ENCODE measurements around the gene ALDH5A1.

ALDH5A1 gene

DNA sequence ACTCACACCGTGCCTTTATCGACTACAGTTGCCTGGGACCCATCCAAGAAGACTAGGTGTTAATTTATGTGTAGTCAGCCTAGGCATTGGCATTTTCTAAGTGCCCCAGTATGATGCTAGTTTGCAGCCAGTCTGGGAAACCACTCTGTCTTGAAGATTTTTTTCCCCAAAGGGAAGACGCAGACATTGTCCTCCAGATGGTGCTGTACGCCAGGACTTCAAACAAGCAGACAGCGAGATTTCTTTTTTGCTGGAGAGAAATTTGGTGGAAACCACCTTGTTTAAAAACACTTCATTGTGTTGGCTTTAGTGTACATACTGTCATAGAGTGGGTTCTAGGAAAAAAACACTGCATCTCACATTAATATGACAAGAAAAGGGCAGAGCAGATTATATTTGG, 30.0 kb downstream of the ALDH5A1 start:
- no peak for DNase-seq (ENCODE audit: low read depth)

DNA sequence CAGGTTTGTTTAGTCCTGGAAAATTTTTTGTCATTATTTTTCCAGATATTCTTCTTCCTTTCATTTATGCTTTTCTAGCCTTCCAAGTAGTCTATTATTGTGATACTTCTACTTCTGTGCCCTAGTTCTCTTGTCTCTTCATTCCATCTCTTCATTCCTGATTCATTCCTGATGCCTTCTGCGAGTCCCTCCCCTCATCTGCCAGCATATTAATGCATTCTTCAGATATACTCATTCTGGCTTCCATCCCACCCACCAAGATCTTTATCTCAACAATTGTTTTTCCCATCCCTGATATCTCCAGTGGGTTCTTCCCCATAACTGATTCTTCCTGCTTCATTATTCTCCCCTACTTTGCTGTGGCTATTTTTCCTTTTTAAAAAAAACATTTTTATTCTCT, 35.2 kb downstream of the ALDH5A1 start:
- DNase-seq (ENCODE audit: low read depth), result no peak

DNA sequence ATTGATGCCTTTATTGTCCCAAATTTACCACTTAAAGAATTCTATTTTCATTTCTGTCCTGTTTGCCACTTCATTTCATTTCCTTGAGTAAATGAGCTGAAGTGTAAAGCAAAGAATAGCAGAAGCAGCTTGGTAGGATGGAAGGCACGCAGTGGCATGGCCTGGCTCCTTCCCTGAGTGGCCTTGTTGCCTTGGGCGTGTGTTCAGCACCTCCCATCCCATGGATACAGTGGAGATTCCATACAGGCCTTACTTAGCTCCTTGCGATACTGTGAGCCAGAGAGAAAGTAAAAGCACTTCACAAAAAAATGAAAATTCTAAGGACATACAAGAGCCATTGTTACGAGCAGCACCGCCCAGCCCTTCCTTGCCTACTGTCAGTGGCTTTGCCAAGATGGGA, 39.6 kb downstream of the ALDH5A1 start:
- no peak for DNase-seq (ENCODE audit: low read depth)

DNA sequence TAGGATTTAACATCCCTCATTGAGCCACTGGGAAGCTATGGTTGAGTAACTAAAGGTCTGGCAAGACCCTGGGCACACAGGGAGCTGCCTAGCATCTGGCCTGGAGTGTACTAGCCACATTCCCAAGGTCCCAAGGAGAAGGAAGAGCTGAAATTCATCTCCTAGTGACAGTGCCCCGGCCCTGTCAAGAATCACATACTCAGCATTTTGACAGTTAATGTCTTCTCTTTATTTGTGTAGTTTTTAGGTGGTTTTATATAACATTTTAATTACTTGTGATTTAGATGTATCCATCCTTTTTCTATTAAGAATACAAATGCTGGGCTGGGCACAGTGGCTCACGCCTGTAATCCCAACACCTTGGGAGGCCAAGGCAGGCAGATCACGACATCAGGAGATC, 40.4 kb downstream of the ALDH5A1 start:
- DNase-seq (ENCODE audit: low read depth), result no peak

DNA sequence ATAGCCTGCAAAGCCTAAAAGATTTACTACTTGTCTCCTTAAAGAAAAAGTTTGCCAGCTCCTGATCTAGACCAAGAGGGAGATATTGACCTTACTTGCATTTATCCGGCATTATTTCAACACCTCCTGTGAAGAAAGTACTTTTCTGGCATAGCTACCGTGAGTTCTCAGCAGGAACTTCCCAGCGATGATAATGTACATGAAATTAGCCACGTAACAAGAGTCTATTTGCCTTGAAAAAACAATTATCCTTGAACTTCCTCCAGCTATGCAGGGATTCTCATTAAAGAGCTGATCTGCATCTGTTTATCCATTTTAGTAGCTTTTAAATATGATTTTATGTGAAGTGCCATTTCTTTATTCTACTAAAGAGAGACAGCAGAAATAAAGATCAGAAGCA, 41.7 kb downstream of the ALDH5A1 start:
- no peak for DNase-seq (ENCODE audit: low read depth)

DNA sequence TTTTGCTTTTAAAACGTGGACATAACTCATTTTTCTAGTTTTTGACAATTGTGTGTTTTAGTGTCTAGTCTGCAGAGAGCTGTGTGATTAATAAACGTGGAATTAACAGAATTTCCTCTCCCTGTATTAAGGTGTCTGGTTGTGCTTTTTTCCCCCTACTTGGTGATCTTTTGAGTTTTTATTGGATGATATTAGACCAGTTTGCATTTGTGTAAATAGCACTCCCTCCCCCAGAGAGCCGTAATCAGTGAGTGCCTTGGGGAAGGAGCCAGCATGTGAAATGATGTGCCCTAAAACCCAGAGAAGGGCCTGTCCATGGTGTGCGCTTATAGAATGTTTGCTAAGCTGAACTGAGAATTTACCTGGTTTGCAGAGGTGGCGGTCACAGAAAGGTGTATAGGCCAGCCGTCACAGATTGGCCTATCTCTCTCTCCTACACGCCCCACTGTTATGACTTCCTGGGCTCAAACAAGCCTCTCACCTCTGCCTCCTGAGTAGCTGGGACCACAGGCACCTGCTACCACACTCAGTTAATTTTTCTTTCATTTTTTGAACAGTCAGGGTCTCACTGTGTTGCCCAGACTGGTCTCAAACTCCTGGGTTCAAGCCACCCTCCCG, 42.4 kb downstream of the ALDH5A1 start:
- DNase-seq (ENCODE audit: low read depth), result no peak

DNA sequence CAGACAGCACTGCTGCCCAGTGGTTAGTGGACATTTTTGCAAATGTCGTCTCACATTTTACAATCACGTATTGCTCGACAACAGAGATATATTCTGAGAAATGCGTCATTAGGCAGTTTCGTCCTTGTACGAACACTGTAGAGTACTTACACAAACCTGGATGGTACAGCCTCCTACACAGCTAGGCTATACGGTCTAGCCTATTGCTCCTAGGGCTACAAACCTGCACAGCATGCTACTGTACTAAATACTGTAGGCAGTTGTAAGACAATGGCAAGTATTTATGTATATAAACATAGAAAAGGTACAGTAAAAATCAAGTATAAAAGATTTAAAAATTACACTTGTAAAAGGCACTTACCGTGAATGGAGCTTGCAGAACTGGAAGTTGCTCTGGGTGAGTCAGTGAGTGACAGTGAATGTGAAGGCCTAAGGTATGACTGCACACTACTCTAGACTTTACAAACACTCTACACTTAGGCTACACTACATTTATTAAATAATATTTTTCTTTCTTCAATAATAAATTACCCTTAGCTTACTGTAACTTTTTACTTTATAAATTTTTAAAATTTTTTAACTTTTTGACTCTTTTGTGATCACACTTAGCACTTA, 43.1 kb downstream of the ALDH5A1 start:
- DNase-seq (ENCODE audit: low read depth), result no peak

DNA sequence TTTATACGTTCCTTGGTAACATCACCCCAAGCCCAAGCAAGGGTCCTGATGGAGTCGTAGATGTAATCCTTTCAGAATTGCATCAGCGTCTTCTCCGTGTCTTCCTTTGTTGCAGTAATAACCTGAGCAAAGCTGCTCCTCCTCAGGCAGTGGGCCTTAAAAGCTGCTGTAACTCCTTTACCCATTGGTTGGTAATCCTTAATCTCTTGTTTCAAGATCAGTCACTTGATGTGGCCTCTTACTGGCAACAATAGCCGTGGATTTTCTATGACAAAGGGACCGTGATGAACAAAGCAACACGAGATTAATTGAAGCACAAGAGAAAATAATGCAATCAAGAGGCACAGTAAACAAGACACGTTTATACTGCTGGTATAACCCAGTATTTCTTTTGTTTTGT, 44.6 kb downstream of the ALDH5A1 start:
- DNase-seq (ENCODE audit: low read depth), result no peak

DNA sequence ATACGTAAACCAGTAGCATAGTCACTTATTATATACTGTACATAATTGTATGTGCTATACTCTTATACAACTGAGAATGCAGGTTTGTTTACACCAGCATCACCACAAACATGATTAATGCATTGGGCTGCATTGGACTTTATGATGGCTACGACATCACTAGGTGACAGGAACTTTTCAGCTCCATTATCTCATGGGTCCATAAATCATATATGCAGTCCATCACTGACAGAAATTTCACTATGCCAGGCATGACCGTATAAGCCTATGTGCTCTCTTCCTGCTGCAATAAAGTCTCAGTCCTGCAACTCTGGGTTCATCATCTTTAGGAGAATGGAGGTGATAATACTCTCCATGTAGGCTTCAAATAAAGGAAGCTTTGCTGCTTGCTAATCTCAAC, 45.4 kb downstream of the ALDH5A1 start:
- DNase-seq (ENCODE audit: low read depth), result no peak

DNA sequence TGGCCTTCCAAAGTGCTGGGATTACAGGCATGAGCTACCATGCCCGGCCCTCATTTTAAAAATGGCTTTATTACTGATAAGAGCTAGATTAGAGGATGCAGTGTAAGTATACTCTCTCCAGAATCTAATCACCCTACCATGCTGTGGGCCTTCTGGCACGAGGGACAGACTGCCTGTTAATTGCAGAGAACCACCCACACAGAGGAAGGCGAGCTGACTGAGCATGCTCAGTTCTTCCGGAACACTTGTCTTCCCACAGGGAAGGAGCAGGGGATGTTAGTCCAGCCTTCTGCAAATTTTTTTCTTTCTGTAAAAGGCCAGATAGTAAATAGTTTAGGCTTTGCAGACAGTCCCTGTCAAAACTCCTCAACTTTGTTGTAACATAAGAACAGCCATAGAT, 48.9 kb downstream of the ALDH5A1 start:
- no peak for DNase-seq (ENCODE audit: low read depth)

DNA sequence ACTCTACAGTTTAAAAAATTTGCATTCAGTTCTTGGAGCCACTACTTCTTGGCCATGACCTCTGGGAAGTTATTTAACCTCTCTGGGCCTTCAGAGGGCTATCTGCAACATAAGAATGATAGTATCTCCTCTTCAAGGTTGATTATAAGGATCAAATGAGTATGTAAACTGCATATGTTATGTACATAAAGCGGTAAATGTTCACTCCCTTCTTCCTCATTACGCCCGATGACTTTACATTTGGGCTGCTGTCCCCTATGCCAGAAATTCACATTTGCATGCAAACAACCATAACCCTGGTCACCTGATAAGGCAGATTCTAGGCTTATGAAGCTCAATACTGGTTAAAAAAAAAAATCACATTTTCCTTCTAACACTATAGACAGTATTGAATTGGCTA, 50.4 kb downstream of the ALDH5A1 start:
- no peak for DNase-seq (ENCODE audit: low read depth)

DNA sequence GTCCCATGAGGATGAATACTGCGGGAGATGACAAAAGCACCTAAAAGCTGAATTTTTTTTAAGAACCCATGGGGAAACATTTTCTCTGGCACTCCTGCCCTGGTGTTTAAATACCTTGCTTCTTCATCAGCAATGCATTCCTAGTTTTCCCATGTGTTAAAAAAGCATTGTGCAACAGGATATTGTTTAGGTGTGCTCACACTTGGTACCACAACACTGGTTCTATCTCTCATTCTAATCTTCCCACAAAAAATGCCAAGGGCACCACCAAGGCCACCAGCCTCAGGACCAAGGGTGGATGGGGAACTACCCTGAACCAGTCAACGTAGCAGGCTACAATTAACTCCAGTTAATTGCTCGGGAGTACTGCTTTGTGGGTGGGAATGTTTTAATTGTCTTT, 50.9 kb downstream of the ALDH5A1 start:
- no peak for DNase-seq (ENCODE audit: low read depth)

DNA sequence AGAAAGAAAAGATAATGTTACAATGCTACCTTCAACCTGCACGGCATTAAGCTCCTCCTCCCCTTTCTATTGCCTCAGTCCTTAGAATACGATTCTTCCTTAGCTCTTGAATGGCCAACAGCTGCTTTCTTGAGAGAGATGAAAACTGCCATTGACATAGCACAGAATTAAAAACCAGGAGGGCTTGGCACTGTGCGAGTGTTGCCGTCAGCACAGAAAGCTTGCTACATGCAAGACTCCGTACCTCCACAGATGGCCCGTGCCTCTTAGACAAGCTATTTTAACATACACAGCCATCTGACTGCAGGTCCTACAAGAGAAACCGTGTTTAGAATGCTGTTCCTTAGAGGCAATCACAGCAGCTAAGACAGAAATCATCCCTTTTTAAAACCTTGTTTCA, 51.7 kb downstream of the ALDH5A1 start:
- no peak for DNase-seq (ENCODE audit: low read depth)

DNA sequence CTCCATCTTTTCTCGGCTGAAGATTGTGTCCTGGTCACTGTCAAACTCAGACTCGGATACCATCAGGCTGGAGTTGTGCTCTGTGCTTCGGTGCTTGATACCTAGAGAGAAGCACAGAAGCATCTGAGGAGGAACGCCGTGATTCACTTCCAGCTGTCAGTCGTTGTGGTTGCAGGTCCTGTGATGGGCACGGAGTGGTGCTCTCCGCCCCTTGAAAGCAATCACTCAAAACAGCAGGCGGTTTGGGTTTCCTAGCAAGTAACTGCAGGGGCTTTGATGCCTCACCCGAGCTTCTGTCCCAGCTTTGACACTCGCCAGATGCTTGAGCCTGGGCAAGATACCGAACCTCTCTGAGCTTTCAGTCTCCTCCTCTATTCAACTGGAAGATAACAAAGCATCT, 52.5 kb downstream of the ALDH5A1 start:
- DNase-seq (ENCODE audit: low read depth), result no peak

DNA sequence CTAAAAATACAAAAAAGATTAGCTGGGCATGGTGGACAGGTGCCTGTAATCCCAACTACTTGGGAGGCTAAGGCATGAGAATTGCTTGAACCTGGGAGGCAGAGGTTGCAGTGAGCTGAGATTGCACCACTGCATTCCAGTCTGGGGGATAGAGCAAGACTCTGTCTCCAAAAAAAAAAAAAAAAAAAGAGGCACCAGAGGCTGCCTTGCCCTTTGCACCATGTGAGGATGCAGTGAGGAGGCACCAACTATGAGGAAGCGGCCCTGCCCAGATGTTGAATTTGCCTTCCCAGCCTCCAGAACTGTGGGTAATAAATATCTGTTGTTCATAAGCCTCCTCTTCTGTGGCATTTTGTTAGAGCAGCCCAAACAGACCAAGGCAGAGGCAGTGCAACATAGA, 54.4 kb downstream of the ALDH5A1 start:
- DNase-seq (ENCODE audit: low read depth), result no peak

DNA sequence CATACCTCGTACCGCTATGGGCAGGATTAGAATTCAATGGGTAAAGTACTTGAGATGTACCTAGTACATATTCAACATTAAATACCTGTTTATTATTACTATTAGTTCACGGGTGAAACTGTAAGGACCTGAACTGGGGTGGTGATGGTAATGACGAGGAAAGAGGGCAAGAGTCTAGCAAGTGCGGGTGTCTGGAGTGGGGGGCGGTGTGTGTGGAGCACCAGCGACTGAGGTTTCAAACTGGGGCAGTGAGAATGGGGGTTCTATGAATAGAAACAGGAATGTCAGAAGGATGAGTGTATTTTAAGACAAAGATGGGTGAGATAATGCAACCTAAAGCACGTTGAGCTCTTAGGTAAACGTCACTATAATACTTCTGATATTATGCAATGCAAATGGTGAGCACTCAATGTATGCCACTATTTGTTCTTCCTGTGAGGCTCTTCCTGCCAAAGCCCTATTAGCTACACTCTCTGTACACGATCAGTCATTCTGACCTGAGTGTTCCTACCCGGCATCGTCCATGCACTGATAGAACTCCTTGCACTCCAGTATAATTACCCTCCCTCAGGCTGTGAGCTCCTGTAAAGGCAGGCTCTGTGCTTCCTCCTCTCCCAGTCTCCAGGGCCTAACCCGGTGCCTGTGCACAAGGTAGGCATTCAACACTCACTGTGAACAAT, 55.0 kb downstream of the ALDH5A1 start:
- DNase-seq (ENCODE audit: low read depth), result no peak

DNA sequence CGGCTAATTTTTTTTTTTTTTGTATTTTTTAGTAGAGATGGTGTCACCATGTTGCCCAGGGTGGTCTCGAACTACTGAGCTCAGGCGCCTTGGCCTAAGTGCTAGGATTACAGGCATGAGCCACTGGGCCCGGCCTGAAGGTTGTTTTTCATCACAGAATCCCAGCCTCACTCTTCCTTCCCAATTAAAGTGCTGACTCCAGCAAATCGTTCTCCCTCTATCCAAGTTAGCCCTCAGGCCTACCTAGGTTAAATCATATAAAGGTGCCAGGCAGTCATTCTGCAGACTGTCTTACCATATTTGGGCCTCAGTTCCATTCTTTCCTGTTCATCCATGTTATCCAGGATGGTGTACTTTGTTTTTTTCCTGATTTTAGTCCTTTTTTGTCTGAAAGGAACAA, 56.4 kb downstream of the ALDH5A1 start:
- no peak for DNase-seq (ENCODE audit: low read depth)

DNA sequence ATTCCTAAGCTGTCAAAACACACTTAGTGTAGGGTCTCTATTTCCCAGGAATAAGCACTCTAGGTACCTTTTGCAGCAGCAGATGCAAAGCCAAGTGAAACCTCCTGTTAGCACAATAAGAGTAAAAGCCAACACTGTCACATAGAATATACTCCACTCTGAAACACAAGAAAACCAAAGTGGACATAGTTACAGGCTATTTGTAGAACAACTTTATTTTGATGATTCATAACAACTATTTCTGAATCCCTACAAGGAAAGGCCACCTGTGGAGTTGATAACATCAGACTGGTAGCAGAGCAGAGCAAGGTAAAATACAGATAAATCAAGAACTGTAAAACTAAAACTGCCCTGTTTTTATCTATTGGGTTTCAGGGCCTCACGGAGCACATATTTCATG, 59.7 kb downstream of the ALDH5A1 start:
- no peak for DNase-seq (ENCODE audit: low read depth)

DNA sequence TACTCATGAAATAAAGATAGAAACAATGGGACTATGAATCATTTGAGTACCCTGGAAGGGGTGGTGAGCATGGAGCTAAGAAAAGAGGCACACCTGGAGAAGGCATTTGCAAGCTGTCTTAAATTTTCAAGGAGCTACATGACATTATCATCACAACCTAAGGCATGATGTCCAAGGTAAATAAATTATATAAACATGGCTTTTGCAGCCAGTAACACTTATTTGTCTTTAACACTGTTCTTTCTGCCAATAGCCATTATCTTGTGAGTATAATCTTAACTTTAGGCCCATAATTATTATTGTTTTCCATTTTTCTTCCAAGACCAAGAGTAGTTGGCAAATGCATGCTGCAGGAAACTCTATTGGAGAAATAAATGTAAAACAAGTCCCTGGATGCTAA, 63.7 kb downstream of the ALDH5A1 start:
- no peak for DNase-seq (ENCODE audit: low read depth)

DNA sequence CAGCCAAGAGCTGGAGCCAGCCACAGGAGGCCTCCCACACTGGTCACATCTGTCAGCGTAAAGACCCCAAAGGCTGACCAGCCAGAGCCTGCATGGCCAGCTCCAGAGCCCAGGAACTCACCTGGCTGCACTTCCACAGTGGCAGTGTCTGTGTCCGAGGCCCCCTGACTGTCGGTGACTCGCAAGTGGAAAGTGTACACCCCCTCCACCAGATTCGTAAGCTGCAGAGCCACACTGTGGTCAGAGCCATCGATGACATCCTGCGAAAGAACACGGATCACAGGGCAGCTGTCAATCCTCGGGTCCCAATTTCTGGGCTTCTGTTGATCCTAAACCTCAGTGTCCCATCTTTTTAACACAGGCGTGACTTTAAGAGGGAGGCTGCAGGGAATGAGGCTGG, 69.3 kb downstream of the ALDH5A1 start:
- DNase-seq (ENCODE audit: low read depth), result no peak

DNA sequence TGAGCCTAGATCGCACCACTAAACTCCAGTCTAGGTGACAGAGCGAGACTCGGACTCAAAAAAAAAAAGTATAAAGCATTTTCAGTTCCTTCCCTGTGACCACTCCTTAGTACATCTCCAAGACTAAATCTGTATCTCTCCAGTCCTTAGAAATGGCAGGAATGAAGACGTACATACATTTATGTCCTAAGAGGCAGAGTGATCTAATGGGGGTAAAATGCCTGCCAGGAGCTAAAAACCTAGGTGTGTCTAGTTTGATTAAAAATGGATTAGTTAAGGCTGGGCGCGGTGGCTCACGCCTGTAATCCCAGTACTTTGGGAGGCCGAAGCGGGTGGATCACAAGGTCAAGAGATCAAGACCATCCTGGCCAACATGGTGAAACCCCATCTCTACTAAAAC, 70.4 kb downstream of the ALDH5A1 start:
- DNase-seq (ENCODE audit: low read depth), result no peak

DNA sequence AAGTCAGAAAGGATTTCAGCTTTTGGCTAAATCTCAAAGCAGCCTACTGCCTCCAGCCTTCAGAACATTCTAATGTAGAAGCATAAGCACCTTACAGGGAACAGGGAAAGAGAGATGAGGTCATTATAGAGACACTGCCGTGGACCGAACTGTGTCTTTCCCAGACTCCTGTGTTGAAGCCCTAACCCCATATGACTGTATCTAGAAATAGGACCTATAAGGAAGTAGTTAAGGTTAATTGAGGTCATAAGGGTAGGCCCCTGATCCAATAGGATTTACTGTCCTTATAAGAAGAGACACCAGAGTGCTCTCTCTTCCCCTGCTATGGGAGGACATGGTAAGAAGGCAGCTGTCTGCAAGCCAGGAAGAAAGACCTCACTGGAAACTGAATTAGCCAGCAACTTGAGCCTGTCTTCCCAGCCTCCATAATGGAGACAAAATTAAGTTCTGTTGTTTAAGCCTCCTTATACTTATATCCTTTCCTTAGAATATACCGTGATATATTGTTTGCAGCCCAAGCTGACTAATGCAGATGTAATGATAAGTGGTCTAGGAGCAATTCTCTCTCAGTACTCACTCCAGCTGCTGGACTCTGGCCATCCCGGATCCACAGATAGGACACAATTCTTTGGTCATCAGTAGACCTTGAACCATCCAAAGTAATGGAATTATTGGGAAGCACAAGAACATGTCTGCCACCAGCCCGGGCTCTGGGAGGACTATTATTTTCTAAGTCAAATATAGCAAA, 71.4 kb downstream of the ALDH5A1 start:
- DNase-seq (ENCODE audit: low read depth), result no peak

DNA sequence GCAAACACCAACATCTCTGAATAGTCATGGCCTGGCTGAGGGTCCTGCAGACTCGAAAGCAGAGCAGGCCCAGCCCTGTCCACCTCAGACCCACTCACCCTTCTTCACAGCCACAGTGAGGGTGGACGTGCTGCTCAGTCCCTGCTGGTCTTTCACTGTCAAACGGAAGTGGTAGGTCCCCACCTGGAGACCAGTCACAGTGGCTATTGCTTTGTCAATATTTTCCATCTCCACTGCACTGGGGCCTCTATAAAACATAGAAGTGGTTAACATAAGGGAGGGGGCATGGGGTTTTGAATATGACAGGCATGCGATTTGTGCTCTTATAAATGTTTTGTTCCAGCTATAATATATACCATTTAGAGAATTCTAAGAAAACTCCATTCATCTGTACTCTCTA, 73.9 kb downstream of the ALDH5A1 start:
- no peak for DNase-seq (ENCODE audit: low read depth)
